Endometrial microvascular endothelial cells (primary cell): ENCODE measurements around the gene SERPINE2. TPM values are rescaled to one million over a fixed set of nuclear protein-coding genes. Genes with fewer than 3 reads are reported as not detected.

Experiments used
- in situ Hi-C: cut with HindIII; loops from 2 replicates; pipeline ENCODE4 v1.10.0; 2017; ENCODE audit warnings: low sequenced_read_pairs, low pct_unique_long_range_greater_than_20kb; ENCODE audit errors: inconsistent ontology term
- total RNA-seq: library from RNA; depleted of rRNA; stranded (reverse); fragments of >200 nt; gene quantifications from one replicate; pipeline ENCODE4 v1.2.3, GENCODE V29; 2015; ENCODE audit errors: inconsistent ontology term

SERPINE2 gene
- total RNA-seq, 1 donor from 2014 or later: 6.4 TPM

DNA sequence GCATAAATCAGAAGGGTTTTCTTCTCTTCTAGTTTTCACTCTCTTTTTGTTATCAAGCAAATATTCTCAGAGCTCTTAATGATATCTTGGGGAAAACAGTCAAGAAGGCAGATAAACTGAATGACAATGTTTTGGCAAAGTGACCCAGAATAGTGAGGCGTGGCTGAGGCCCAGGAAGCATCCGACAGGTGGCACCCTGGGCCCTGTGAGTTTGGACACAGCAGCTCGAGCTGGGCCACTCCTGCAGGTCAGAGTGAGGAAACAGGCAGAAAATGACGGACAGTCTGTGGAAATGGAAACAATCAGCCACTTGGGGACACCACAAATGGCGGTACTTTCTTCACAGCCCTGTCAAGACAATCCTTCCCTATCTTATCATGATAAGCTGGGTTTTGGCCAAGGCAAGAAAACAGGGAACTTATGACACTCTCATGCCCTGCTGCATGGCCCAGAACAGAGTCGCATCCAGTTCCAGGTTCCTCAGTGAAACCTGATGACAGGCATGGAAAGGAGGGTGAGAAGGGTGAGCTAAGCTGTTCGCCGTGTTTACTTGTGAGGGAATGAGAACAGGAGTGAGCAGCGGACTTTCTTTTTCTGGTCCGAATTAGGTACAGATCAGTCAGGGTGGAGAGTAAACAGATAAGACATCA is 49.8 kb downstream of the SERPINE2 start:
- in situ Hi-C loops: no loop called here

DNA sequence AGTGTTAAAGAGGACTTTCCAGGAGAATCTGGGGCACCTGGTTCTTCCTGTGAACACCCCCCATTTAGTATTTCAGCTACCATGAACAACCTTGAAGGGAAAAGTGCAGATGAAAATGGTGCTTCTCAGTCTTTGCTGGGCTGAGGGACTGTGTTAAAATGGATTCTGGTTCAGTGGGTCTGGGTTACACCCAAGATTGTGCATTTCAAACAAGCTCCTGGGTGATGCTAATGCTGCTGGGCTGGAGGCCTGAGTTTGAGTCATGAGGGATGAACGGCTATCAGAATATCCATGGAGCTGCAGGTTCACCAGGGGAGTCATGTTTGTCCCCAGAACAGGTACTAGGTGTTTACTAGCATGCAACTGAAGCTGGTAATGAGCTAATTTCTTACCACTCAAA is 57.8 kb downstream of the SERPINE2 start:
- in situ Hi-C loops: no loop called here

DNA sequence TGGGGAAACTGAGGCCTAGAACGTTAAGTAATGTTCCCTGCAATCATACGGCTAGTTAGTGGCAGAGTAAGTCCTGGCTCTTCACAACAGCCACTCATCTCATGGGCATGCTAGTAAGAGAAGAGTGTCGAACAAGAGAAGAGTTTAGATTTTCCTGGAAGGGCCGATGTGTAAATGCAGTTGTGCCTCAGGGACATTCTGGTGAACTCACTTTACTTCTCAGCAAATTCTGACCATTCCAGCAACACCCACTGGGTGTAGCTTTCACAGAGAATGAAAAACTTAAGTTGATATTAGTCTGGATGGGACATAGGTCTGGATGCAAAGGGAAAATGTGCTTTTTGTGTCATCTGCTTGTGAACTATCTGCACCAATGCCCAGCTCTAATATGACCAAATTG is 58.3 kb downstream of the SERPINE2 start:
- in situ Hi-C loops: no loop called here

DNA sequence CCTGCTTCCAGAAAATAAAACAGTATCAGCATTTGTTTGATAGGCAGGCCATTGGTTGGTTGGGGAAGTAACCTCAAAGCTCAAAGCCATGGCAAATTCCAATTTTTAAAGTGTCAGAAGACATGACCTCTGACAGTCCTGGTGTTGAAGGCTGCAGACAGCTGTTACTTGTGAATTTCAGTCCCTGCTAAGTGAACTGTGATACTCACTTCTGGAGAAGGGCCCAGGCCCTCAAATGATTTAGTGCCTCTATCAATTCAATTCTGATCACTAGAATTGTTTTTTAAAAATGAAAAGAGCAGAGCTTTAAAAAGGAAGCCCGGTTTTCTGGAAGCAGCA is 58.7 kb downstream of the SERPINE2 start:
- in situ Hi-C loops: no loop called here

DNA sequence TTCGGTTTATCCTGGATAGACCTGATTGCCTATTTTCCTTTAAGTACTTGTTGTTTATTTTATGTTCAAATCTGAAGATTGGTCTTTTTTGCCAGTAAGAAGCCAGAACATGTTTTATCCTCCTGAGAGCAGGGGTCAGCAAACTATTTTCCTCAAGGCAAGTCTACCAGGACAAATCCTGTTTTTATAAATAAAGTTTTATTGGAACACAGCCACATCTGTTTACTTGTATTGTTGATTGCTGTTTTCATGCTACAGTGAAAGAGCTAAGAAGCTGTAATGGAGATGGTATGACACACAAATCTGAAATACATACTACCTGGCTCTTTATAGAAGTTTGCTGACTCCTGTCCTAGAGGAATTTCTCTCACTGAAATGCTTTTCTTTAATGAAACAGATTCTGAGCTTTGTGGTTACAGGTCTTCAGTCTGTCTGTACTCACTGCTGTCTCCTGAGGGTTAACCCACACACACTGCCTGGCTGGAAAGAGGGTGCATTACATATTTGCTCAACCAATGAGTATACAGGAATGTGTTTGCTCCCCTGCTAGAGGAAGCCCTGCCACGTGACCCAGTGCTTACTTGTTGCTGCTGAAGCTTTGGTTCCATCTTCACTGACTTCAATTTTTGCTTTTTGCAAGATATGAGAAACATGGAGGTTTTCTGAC is 59.2 kb downstream of the SERPINE2 start:
- in situ Hi-C loops: no loop called here

DNA sequence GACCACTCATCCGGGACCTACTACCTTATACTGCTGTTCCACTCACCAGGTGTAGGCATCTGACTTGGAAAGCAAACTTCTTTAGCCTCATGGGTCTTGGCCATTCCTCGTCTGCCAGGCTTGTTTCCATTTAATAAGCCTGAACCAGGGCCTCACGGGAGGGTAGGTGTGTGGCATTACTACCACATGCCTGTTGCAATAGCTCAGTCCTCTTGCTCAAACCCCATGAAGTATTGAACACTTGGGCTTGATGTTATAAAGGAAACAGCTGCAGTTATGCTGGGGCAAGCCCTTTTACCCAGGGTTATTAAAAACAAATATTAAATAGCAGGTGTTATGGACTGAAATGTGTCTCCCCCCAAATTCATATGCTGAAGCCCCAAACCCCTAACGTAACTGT is 60.6 kb downstream of the SERPINE2 start:
- in situ Hi-C loops: no loop called here

DNA sequence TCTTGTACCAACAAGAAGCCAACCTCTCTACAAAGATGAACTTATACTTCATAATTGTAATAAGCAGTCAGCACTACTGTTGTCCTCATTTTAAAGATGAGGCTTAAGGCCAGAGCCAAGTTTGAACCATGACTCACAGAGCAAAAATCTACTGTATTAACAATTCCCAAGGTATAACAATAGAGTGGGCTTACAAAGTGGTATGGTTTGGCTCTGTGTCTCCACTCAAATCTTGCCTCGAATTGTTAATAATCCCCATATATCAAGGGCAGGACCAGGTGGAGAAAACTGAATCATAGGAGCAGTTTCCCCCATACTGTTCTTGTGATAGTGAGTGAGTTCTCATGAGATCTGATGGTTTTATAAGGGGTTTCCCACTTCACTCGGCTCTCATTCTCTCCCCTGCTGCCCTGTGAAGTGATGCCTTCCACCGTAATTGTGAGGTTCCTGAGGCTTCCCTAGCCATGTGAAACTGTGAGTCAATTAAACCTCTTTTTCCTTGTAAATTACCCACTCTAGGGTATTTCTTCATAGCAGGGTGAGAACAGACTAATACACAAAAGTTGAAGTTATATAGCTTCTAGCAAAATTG is 62.4 kb downstream of the SERPINE2 start:
- in situ Hi-C loops: no loop called here

DNA sequence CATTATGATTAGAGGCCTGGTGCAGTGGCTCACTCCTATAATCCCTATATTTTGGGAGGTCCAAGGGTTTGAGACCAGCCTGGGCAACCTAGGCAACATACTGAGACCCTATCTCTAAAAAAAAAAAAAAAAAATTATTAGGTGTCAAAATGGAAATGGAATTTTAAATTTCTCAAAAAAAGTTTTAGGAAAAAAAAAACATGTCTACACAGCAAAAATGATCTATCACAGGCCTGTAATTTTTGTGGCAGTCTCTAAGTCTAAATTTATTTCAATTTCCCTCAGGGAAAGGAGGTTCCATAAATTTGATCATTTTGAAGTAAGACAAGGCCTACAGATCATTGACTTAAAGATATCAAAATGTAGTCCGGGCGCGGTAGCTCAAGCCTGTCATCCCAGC is 65.5 kb downstream of the SERPINE2 start:
- in situ Hi-C loops: no loop called here

DNA sequence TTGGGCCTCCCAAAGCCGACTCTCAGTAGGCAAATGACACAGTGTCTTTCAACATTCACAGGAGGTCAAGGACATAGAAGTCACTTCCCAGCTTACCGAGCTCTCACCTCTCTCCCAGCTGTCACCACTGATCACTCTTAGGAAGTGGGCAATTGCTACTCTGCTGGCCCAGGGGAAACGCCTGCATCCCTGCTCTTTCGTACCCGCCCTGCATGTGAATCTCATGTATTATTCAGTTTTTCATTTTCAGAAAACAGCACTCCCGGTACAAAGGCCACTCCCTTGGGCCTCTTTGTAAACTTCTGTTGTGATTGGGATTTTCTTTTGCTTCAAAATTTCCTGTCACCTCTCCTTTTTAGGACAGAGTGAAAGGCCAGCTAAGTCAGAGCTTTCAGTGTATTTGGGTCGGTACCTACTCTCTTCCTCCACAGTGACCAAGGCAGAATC is 66.4 kb downstream of the SERPINE2 start:
- in situ Hi-C loops: no loop called here

DNA sequence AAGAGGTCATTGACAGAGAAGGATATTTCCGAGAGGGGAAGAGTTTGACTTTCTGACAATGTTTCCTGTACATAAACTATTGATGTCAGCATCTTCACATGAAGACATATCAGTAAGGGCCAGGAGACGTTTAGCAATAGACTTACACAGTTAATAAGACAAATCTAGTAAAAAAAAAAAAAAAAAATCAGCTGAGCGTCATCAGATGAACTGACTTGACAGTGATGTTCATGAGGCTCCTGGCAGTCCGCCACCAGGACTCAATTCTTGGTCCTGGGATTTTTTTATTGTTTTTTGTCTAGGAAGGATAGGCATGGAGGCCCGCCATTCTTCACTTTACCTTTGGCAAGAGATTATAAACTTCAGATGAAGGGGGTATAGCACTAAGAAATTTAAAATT is 67.4 kb downstream of the SERPINE2 start:
- in situ Hi-C loops: no loop called here

DNA sequence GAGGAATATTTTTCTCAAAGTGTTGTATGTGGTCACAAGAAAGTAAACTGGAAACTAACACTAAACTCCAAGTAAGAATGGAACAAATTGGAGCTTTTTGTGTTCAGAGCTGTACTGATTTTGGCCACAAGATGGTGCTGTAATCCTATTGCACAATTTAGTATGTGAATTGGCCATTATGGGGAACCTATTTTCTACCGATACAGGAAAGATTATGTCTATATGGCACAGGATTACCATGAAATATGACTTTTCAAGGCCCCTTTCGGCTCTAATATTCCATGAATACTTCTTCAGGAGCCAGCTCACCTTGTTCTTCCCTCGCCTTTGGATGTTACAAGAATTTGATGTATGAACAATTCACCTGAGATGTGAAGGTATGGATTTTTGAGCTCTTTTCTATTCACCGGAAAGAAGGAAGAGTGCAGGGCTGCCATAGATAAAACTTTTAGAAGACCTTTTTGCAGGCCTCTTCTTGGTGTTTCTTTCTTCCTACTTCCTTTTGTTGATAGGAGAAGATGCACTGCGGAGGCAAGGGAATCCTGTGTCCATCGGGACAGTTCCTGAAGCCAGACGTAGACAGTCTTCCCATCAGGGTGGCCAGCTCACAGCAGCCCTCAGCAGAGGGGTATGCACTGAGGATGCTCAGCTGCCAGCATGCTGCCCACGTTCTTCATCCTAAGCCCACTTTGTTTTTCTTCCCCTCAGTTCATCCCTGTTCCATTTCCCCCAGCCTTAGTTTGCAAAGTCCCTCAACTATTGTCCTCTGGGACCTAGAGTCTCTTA is 68.5 kb downstream of the SERPINE2 start:
- in situ Hi-C loops: no loop called here

DNA sequence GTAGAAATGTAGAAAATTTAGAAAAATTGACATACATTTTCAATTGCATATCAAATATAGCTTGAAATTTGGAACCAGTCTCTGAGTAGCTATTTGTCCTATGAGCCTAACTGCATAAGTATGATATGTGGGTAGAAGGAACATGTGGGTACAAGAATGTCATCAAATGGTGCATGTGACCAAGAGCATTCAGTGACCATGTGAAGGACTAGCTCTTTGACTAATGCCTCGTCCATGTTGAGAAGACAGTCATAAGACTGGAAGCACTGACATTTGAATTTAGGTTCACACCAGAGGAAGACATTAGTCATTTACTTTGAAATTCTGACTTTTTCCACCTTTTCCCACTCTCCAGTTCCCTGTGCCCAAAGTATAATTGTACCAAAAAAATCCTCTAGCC is 69.2 kb downstream of the SERPINE2 start:
- in situ Hi-C loops: no loop called here

DNA sequence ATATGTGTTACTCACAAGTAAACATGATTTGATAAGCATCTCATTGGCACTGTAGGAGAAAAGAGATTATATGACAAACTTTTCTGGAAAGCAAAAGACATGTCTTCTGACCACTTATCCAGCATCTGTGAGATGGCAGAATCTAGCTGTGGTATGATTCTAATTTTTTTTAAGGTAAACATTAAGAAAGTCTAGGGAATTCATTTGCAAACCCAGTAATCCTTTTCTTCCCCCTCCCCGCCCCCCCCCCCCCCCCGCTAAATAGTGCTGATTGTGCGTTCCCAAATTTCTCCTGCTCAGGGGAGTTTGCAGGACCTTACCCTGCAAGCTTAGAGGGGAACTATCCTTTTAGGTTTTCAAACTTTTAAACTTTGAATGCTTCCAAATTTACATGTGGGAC is 69.8 kb downstream of the SERPINE2 start:
- in situ Hi-C loops: no loop called here

DNA sequence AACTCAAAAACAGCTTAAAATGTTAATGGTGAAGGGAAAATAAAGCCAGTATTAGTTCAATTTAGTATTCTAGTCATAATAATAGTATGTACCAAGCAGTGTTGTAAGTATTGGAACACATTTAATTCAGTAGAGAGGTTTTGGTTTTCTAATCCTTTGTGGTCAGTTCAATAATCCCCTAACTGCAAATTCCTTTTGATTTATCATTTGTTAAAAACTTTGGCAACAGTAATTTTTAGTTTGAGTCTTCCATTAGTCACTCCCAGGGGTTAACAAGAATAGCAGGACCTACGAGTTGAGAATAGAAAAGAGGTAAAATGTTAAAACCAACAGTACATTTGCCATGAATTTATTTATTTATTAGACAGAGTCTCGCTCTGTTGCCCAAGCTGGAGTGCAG is 71.1 kb downstream of the SERPINE2 start:
- in situ Hi-C loops: no loop called here

DNA sequence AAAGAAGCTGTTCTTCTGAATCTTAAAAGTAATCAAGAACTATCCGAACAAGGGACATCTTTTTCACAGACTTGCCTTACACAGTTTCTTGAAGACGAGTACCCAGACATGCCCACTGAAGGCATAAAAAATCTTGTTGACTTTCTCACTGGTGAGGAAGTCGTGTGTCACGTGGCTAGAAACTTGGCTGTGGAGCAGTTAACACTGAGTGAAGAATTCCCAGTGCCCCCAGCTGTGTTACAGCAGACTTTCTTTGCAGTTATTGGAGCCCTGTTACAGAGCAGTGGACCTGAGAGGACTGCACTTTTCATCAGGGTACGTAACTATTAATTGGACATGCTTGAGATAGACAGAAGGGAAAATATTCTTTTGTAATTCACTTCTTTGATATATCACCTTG is 79.4 kb downstream of the SERPINE2 start:
- in situ Hi-C loops: no loop called here

DNA sequence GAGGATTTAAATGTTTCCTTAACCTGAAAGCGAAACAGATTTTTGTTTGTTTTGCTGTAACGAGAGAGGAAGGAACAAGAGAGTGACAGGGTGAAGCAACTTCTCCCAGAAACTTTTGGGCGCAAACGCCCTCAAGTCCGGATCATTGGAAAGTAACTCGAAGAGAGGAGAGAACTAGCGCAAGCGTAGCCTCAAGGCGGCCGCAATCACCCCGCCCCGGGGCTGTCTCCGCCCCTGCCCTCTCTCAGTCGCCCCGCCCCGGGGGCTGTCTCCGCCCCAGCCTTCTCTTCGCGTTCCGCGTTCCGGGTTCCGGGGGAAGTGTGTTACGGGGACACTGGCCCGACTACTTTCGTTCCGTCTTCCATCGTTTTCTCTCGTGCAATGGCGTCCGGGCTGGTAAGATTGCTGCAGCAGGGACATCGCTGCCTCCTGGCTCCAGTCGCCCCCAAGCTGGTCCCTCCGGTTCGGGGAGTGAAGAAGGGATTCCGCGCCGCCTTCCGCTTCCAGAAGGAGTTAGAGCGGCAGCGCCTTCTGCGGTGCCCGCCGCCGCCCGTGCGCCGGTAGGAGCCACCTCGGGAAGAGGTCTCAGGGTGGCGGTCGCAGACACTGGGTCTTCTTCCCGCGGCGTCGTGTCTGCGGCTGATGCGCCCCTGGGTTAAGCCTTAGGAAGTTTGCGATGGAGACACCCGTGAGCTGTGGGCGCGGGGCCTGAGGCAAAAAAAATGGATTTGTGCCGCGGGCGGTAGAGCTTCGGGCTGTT is 81.8 kb downstream of the SERPINE2 start, which contains the start of gene MRPL44:
Gene MRPL44, plus strand, starts transcription at position 372 of the 760 bp plus-strand sequence. Its CDS starts 10 bp downstream, at position 382.
- in situ Hi-C loops: no loop called here

DNA sequence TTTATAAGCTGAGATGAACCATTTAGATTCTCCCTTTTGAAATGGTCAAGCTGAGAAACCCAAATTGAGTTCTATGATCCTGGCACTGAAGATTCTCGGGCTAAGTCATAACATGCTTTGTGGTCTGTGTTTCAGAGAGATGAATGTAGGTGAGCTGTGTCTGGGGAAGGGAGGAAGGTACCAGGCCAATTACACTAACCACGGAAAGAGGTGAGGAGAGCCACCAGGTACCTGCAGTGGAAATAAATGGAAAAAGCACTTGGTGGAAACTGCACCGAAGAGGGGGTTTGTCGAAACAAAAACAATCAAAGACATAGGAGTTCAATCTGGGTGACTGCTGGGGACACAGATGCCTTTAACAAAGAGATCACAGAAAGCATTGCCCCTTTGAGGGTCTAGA is 82.8 kb downstream of the SERPINE2 start:
- in situ Hi-C loops: no loop called here

DNA sequence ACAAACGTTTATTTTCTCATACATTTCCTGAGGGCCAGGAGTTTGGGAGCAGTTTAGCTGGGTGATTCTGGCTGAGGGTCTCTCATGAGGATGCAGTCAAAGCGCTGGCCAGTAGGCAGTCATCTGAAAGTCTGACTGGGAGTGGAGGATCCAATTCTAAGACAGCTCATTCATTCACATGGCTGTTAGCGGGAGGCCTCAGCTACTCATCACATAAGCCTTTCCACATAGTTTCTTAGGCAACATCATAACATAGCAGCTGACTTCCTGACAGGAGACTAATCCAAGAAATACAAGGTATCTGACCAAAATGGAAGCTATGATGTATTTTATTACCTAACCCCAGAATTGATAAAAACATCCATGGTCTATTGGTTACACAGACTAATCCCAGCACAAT is 84.7 kb downstream of the SERPINE2 start:
- in situ Hi-C loops: no loop called here
